Measurements from ENCODE around the gene C1orf21.

DNA sequence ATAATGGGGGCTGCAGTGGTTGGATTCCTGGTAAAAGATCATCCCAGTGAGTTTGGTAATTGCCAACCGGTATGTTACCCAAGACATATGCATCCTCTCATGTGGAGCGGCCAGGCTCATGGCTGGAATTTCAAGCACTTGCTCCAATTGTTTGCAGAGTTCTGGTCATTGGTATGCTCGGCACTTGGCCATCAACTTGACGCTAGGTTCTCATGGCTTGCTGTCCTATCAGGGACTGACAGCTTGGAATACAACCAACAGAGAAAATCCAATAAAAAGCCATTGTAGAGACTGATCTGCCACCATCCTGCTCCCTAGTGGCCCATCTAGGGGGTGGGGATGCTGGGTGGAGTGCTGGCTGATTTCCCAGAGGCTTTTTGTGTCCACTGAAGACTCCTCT lies 247.0 kb downstream of the C1orf21 start:
- TF ChIP-seq CTCF (IDR thresholded peaks at IDR 0.05) = no peak
- no peak for TF ChIP-seq EZH2 (IDR thresholded peaks at IDR 0.05; ENCODE audit: borderline replicate concordance, insufficient read depth, low read depth, low read length, poor library complexity, severe bottlenecking)
